ENCODE results near the gene PARD3. TPM values are rescaled to one million over a fixed set of nuclear protein-coding genes. Genes with fewer than 3 reads are reported as not detected.

Gene PARD3
- total RNA-seq, 2 experiments from 2014 or later, result 0.53 to 0.71 TPM

GRCh38 chr10:34477249-34477648 lies 337.8 kb downstream of the PARD3 start:
- no peak overlapping the region for H3K27ac ChIP-seq (ENCODE audit: low read depth in 1 of 2, low read length in 2 of 2)
- intact Hi-C loops (cut with DNase I, micrococcal nuclease), result no loop called here
- no peak for TF ChIP-seq CTCF (IDR thresholded peaks at IDR 0.05)
- no peaks in the 10 kb centered on the region for H3K4me1 Mint-ChIP-seq (ENCODE audit: low read depth)
- ATAC-seq (ENCODE audit: poor library complexity) (no peak), DNase-seq (no peak)
- no peaks in the 10 kb centered on the region for H3K36me3 ChIP-seq (ENCODE audit: insufficient read depth, low read length)
- no peaks in the 10 kb centered on the region for H3K9me3 Mint-ChIP-seq
- ChIA-PET POLR2A (no interaction called here), CTCF (no interaction called here)
- no peaks in the 10 kb centered on the region for H3K9me3 ChIP-seq (ENCODE audit: control insufficient read depth in 1 of 2, insufficient read depth in 1 of 2, low read length in 2 of 2)
- no peak overlapping the region for H3K4me3 ChIP-seq (ENCODE audit: low read length)
- no peak overlapping the region for H3K4me3 Mint-ChIP-seq
- H3K36me3 Mint-ChIP-seq (ENCODE audit: low read depth), result no peaks in the 10 kb centered on the region
- no peaks in the 10 kb centered on the region for H3K27me3 Mint-ChIP-seq
- H3K27ac Mint-ChIP-seq, result no peak overlapping the region
- no peaks in the 10 kb centered on the region for H3K27me3 ChIP-seq (ENCODE audit: control insufficient read depth in 1 of 2, insufficient read depth in 2 of 2, low read length in 2 of 2)
- H3K4me1 ChIP-seq (ENCODE audit: insufficient read depth, low read length), result no peaks in the 10 kb centered on the region

- no peaks in the 10 kb centered on the region for H3K9me3 ChIP-seq (ENCODE audit: control insufficient read depth in 1 of 2, insufficient read depth in 1 of 2, low read length in 2 of 2)
- POLR2A ChIA-PET, result no interaction called here
- H3K27me3 Mint-ChIP-seq, result no peaks in the 10 kb centered on the region
- H3K27ac ChIP-seq (ENCODE audit: low read depth in 1 of 2, low read length in 2 of 2), result no peak overlapping the region
- no peak overlapping the region for H3K4me3 Mint-ChIP-seq
- H3K9me3 Mint-ChIP-seq, result no peaks in the 10 kb centered on the region
- intact Hi-C loops (cut with DNase I, micrococcal nuclease), result no loop called here
- no peak for DNase-seq
- H3K4me1 Mint-ChIP-seq (ENCODE audit: low read depth), result no peaks in the 10 kb centered on the region
- CTCF ChIA-PET, result no interaction called here
- ATAC-seq (ENCODE audit: poor library complexity), result no peak
- H3K27ac Mint-ChIP-seq, result no peak overlapping the region
- no peaks in the 10 kb centered on the region for H3K4me1 ChIP-seq (ENCODE audit: insufficient read depth, low read length)
- H3K27me3 ChIP-seq (ENCODE audit: control insufficient read depth in 1 of 2, insufficient read depth in 2 of 2, low read length in 2 of 2), result no peaks in the 10 kb centered on the region
- no peaks in the 10 kb centered on the region for H3K36me3 Mint-ChIP-seq (ENCODE audit: low read depth)
- no peaks in the 10 kb centered on the region for H3K36me3 ChIP-seq (ENCODE audit: insufficient read depth, low read length)
- no peak overlapping the region for H3K4me3 ChIP-seq (ENCODE audit: low read length)
- no peak for TF ChIP-seq CTCF (IDR thresholded peaks at IDR 0.05)
Observed at GRCh38 chr10:34476608-34477007, 338.5 kb downstream of the PARD3 start.

- Mint-ChIP-seq H3K4me1 (ENCODE audit: low read depth) (no peaks in the 10 kb centered on the region), H3K27me3 (no peaks in the 10 kb centered on the region), H3K4me3 (no peak overlapping the region), H3K9me3 (no peaks in the 10 kb centered on the region), H3K36me3 (ENCODE audit: low read depth) (no peaks in the 10 kb centered on the region), H3K27ac (no peak overlapping the region)
- Histone ChIP-seq H3K27me3 (ENCODE audit: control insufficient read depth in 1 of 2, insufficient read depth in 2 of 2, low read length in 2 of 2) (no peaks in the 10 kb centered on the region), H3K36me3 (ENCODE audit: insufficient read depth, low read length) (no peaks in the 10 kb centered on the region), H3K27ac (ENCODE audit: low read depth in 1 of 2, low read length in 2 of 2) (no peak overlapping the region), H3K4me3 (ENCODE audit: low read length) (no peak overlapping the region), H3K4me1 (ENCODE audit: insufficient read depth, low read length) (no peaks in the 10 kb centered on the region), H3K9me3 (ENCODE audit: control insufficient read depth in 1 of 2, insufficient read depth in 1 of 2, low read length in 2 of 2) (no peaks in the 10 kb centered on the region)
- DNase-seq, result no peak
- intact Hi-C loops (cut with DNase I, micrococcal nuclease), result no loop called here
- POLR2A ChIA-PET, result no interaction called here
- no peak for ATAC-seq (ENCODE audit: poor library complexity)
- TF ChIP-seq CTCF (IDR thresholded peaks at IDR 0.05), result no peak
- CTCF ChIA-PET, result no interaction called here
Observed at GRCh38 chr10:34475786-34476185, 339.3 kb downstream of the PARD3 start.
